ENCODE measurements around the gene GK2.

GRCh38 chr4:79425586-79425985 is 17.6 kb upstream of the GK2 start:
- TF ChIP-seq, protein P1, sequence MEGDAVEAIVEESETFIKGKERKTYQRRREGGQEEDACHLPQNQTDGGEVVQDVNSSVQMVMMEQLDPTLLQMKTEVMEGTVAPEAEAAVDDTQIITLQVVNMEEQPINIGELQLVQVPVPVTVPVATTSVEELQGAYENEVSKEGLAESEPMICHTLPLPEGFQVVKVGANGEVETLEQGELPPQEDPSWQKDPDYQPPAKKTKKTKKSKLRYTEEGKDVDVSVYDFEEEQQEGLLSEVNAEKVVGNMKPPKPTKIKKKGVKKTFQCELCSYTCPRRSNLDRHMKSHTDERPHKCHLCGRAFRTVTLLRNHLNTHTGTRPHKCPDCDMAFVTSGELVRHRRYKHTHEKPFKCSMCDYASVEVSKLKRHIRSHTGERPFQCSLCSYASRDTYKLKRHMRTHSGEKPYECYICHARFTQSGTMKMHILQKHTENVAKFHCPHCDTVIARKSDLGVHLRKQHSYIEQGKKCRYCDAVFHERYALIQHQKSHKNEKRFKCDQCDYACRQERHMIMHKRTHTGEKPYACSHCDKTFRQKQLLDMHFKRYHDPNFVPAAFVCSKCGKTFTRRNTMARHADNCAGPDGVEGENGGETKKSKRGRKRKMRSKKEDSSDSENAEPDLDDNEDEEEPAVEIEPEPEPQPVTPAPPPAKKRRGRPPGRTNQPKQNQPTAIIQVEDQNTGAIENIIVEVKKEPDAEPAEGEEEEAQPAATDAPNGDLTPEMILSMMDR (IDR thresholded peaks at IDR 0.05 in 8 of 11, conservative IDR thresholded peaks at IDR 0.05 in 3 of 11) = no peak
- no peak for TF ChIP-seq POLR2A (IDR thresholded peaks at IDR 0.05)
